ENCODE data around the gene SHC3. TPM values are rescaled to one million over a fixed set of nuclear protein-coding genes. Genes with fewer than 3 reads are reported as not detected.

SHC3 gene
- total RNA-seq, 4 donors from 2014 or later, result 0.51 to 3.5 (median 2.5) TPM

GRCh38 chr9:88987661-88988060 lies 191.0 kb downstream of the SHC3 start:
- DNase-seq, result no peak

GRCh38 chr9:88986776-88987175 lies 191.8 kb downstream of the SHC3 start:
- no peak for TF ChIP-seq POLR2A (IDR thresholded peaks at IDR 0.05)
- TF ChIP-seq CTCF (IDR thresholded peaks at IDR 0.05), result no peak
- Histone ChIP-seq H3K27ac (no peak overlapping the region), H3K36me3 (no peaks in the 10 kb centered on the region), H3K27me3 (no peaks in the 10 kb centered on the region), H3K4me3 (no peak overlapping the region), H3K9me3 (no peaks in the 10 kb centered on the region), H3K4me1 (peaks cover 0 to 3% of the 10 kb centered on the region in 2 donors)
- intact Hi-C loops (cut with DNase I; ENCODE audit: low total_unique reads), result no loop called here
- no peak for DNase-seq

More at GRCh38 chr9:88987661-88988060, 191.0 kb downstream of the SHC3 start:
- no peak overlapping the region for H3K4me3 ChIP-seq
- intact Hi-C loops (cut with DNase I; ENCODE audit: low total_unique reads), result no loop called here
- H3K36me3 ChIP-seq, result no peaks in the 10 kb centered on the region
- H3K4me1 ChIP-seq, result peaks cover 0 to 3% of the 10 kb centered on the region in 2 donors
- no peaks in the 10 kb centered on the region for H3K9me3 ChIP-seq
- no peaks in the 10 kb centered on the region for H3K27me3 ChIP-seq
- TF ChIP-seq POLR2A (IDR thresholded peaks at IDR 0.05), result no peak
- no peak for TF ChIP-seq CTCF (IDR thresholded peaks at IDR 0.05)
- H3K27ac ChIP-seq, result no peak overlapping the region

GRCh38 chr9:88985616-88986015 lies 193.0 kb downstream of the SHC3 start:
- no peak for TF ChIP-seq POLR2A (IDR thresholded peaks at IDR 0.05)
- no peak for TF ChIP-seq CTCF (IDR thresholded peaks at IDR 0.05)
- no peaks in the 10 kb centered on the region for H3K9me3 ChIP-seq
- intact Hi-C loops (cut with DNase I; ENCODE audit: low total_unique reads), result no loop called here
- no peak for DNase-seq
- H3K4me3 ChIP-seq, result no peak overlapping the region
- H3K4me1 ChIP-seq, result peaks cover 0 to 3% of the 10 kb centered on the region in 2 donors
- no peaks in the 10 kb centered on the region for H3K27me3 ChIP-seq
- H3K36me3 ChIP-seq, result no peaks in the 10 kb centered on the region
- H3K27ac ChIP-seq, result no peak overlapping the region

GRCh38 chr9:88984543-88984883 lies 194.1 kb downstream of the SHC3 start:
- H3K36me3 ChIP-seq, result no peaks in the 10 kb centered on the region
- H3K27ac ChIP-seq, result no peak overlapping the region
- no peak overlapping the region for H3K4me3 ChIP-seq
- intact Hi-C loops (cut with DNase I; ENCODE audit: low total_unique reads), result no loop called here
- H3K27me3 ChIP-seq, result no peaks in the 10 kb centered on the region
- H3K4me1 ChIP-seq, result no peaks in the 10 kb centered on the region
- no peak for DNase-seq
- no peaks in the 10 kb centered on the region for H3K9me3 ChIP-seq
- no peak for TF ChIP-seq CTCF (IDR thresholded peaks at IDR 0.05)
- no peak for TF ChIP-seq POLR2A (IDR thresholded peaks at IDR 0.05)

- no peak for TF ChIP-seq CTCF (IDR thresholded peaks at IDR 0.05)
- no peak for TF ChIP-seq POLR2A (IDR thresholded peaks at IDR 0.05)
- no peak for DNase-seq
- Histone ChIP-seq H3K4me3 (no peak overlapping the region), H3K9me3 (no peaks in the 10 kb centered on the region), H3K27me3 (no peaks in the 10 kb centered on the region), H3K4me1 (no peaks in the 10 kb centered on the region), H3K27ac (no peak overlapping the region), H3K36me3 (no peaks in the 10 kb centered on the region)
- intact Hi-C loops (cut with DNase I; ENCODE audit: low total_unique reads), result no loop called here
These were observed 194.6 kb downstream of the SHC3 start for GRCh38 chr9:88983865-88984542.
